ENCODE data around the gene PDE8B. TPM values are rescaled to one million over a fixed set of nuclear protein-coding genes. Genes with fewer than 3 reads are reported as not detected.

The PDE8B gene
- total RNA-seq, 1 donor from 2014 or later, result 5.9 TPM

GRCh38 chr5:77231471-77232138 is 21.1 kb downstream of the PDE8B start:
- no peak for DNase-seq (ENCODE audit: extremely low spot score in 2 of 2)
- H3K36me3 ChIP-seq, result no peaks in the 10 kb centered on the region
- no peak overlapping the region for H3K4me3 ChIP-seq
- no peaks in the 10 kb centered on the region for H3K9me3 ChIP-seq
- no peak overlapping the region for H3K27ac ChIP-seq
- TF ChIP-seq CTCF (IDR thresholded peaks at IDR 0.05) (no peak), POLR2A (IDR thresholded peaks at IDR 0.05) (no peak), POLR2AphosphoS5 (IDR thresholded peaks at IDR 0.05; ENCODE audit: insufficient read depth in 1 of 2, low read depth in 1 of 2) (no peak)
- no peaks in the 10 kb centered on the region for H3K27me3 ChIP-seq
- intact Hi-C loops (cut with DNase I), result no loop called here
- H3K4me1 ChIP-seq, result peaks cover 3% of the 10 kb centered on the region

GRCh38 chr5:77232574-77233358 is 22.3 kb downstream of the PDE8B start:
- intact Hi-C loops (cut with DNase I), result no loop called here
- Histone ChIP-seq H3K4me3 (no peak overlapping the region), H3K27ac (no peak overlapping the region), H3K4me1 (peaks cover 3% of the 10 kb centered on the region), H3K9me3 (no peaks in the 10 kb centered on the region), H3K36me3 (no peaks in the 10 kb centered on the region), H3K27me3 (no peaks in the 10 kb centered on the region)
- DNase-seq (ENCODE audit: extremely low spot score in 2 of 2), result no peak
- TF ChIP-seq POLR2AphosphoS5 (IDR thresholded peaks at IDR 0.05; ENCODE audit: insufficient read depth in 1 of 2, low read depth in 1 of 2) (no peak), POLR2A (IDR thresholded peaks at IDR 0.05) (no peak), CTCF (IDR thresholded peaks at IDR 0.05) (no peak)

- Histone ChIP-seq H3K27me3 (no peaks in the 10 kb centered on the region), H3K27ac (no peak overlapping the region), H3K9me3 (no peaks in the 10 kb centered on the region), H3K4me1 (peaks cover 3% of the 10 kb centered on the region), H3K4me3 (no peak overlapping the region), H3K36me3 (no peaks in the 10 kb centered on the region)
- no peak for TF ChIP-seq POLR2AphosphoS5 (IDR thresholded peaks at IDR 0.05; ENCODE audit: insufficient read depth in 1 of 2, low read depth in 1 of 2)
- intact Hi-C loops (cut with DNase I), result no loop called here
- DNase-seq (ENCODE audit: extremely low spot score in 2 of 2), result no peak
Measured at GRCh38 chr5:77235846-77236721, 25.6 kb downstream of the PDE8B start.

GRCh38 chr5:77239126-77239741 is 28.8 kb downstream of the PDE8B start:
- H3K9me3 ChIP-seq, result no peaks in the 10 kb centered on the region
- DNase-seq (ENCODE audit: extremely low spot score in 2 of 2), result no peak
- no peak for TF ChIP-seq POLR2AphosphoS5 (IDR thresholded peaks at IDR 0.05; ENCODE audit: insufficient read depth in 1 of 2, low read depth in 1 of 2)
- no peak for TF ChIP-seq CTCF (IDR thresholded peaks at IDR 0.05)
- no peak for TF ChIP-seq POLR2A (IDR thresholded peaks at IDR 0.05)
- H3K4me1 ChIP-seq, result no peaks in the 10 kb centered on the region
- no peak overlapping the region for H3K27ac ChIP-seq
- no peaks in the 10 kb centered on the region for H3K36me3 ChIP-seq
- no peaks in the 10 kb centered on the region for H3K27me3 ChIP-seq
- intact Hi-C loops (cut with DNase I), result no loop called here
- H3K4me3 ChIP-seq, result no peak overlapping the region

GRCh38 chr5:77241444-77241843 is 31.0 kb downstream of the PDE8B start:
- Histone ChIP-seq H3K9me3 (no peaks in the 10 kb centered on the region), H3K27me3 (no peaks in the 10 kb centered on the region), H3K27ac (no peak overlapping the region), H3K4me1 (no peaks in the 10 kb centered on the region), H3K4me3 (no peak overlapping the region), H3K36me3 (no peaks in the 10 kb centered on the region)
- no peak for TF ChIP-seq POLR2A (IDR thresholded peaks at IDR 0.05)
- no peak for TF ChIP-seq POLR2AphosphoS5 (IDR thresholded peaks at IDR 0.05; ENCODE audit: insufficient read depth in 1 of 2, low read depth in 1 of 2)
- TF ChIP-seq CTCF (IDR thresholded peaks at IDR 0.05), result no peak
- DNase-seq (ENCODE audit: extremely low spot score in 2 of 2), result no peak
- intact Hi-C loops (cut with DNase I), result no loop called here

All from vagina (tissue), 2 donors.